Right lobe of liver (tissue), 6 donors: Measurements from ENCODE around the gene AGBL3. TPM values are rescaled to one million over a fixed set of nuclear protein-coding genes. Genes with fewer than 3 reads are reported as not detected.
"Not testable (repeated sequence)": the region's sequence is repeated elsewhere in the genome, so short reads cannot be mapped to it uniquely, and the experiment has no call there.

Source experiments
- ATAC-seq, 4 donors: fragments of 200-7000 bp; cut with Tn5 transposase; one replicate each; pipeline ENCODE4 v1.9.1; 2020; ENCODE audit warnings: mild to moderate bottlenecking in 4 of 4, moderate library complexity in 4 of 4
- DNase-seq, 3 donors: peaks; one replicate each; pipeline ENCODE4 v3.0.0-alpha.2; 2020
- H3K27ac ChIP-seq, 3 donors: fragments of 200-600 bp; one replicate each; pipeline ENCODE4 v1.8.0; 2022
- H3K27me3 ChIP-seq, 2 donors: fragments of 200-600 bp; one replicate each; pipeline ENCODE4 v1.8.0; 2022
- H3K36me3 ChIP-seq, 4 donors: fragments of 200-600 bp; sonication (generic) in 1 of 4; one replicate each; pipeline versions ENCODE4 v1.5.1 to v1.8.0; 2017 to 2022; ENCODE audit warnings: control low read depth in 1 of 4
- H3K4me1 ChIP-seq, 4 donors: fragments of 200-600 bp; sonication (generic) in 1 of 4; one replicate each; pipeline versions ENCODE4 v1.5.1 to v1.8.0; 2017 to 2022; ENCODE audit warnings: control low read depth in 1 of 4
- H3K4me3 ChIP-seq, 3 donors: fragments of 200-600 bp; one replicate each; pipeline ENCODE4 v1.8.0; 2022
- H3K9me3 ChIP-seq, 4 donors: fragments of 200-600 bp; sonication (generic) in 1 of 4; one replicate each; pipeline versions ENCODE4 v1.5.1 to v1.8.0; 2017 to 2022; ENCODE audit warnings: control low read depth in 1 of 4
- CTCF ChIP-seq, 4 donors: fragments of 200-600 bp in 3 of 4; fragments of 450-650 bp in 1 of 4; IDR thresholded peaks; one replicate each; pipeline versions ENCODE4 v1.5.1 to v1.8.0; 2016 to 2022; ENCODE audit warnings: antibody characterized with exemption in 4 of 4, mild to moderate bottlenecking in 2 of 4
- POLR2A ChIP-seq: fragments of 450-650 bp; IDR thresholded peaks from one replicate; pipeline ENCODE4 v1.6.1; 2017; ENCODE audit warnings: antibody characterized with exemption, mild to moderate bottlenecking
- WGBS: methylation state at CpG from one replicate; pipeline ENCODE4 v1.1.6; 2018; ENCODE audit warnings: low coverage, low lambda C conversion rate; ENCODE audit not compliant: insufficient coverage; ENCODE audit errors: missing lambda C conversion rate; 5-methylcytosine and 5-hydroxymethylcytosine counted together
- intact Hi-C, 2 donors: fragments of 100-400 bp; cut with DNase I; formaldehyde crosslinking; loops; one replicate each; pipeline versions ENCODE4 v1.11.2 to v1.14.1; 2022
- total RNA-seq, 6 experiments: library from RNA; depleted of rRNA in 2 of 6; stranded (reverse); fragments of >200 nt in 2 of 6; fragmentation: NEBNext Ultra II Directional in 3 of 6; extraction: Animal tissue kit (Norgen Biotek cat#: 25700) in 3 of 6; gene quantifications; one replicate each; pipeline versions ENCODE4 v1.1.0 to v1.2.4, GENCODE V29; 2016 to 2023
- donor health status: DM: no; HTN: yes; CAD: no.
- donor health status: DM: no; HTN: no; CAD: no.
- donor health status: DM: no; HTN: no; CAD: no.
- donor health status: DM: no; HTN: yes; CAD: no.
- donor health status: DM: no; HTN: yes; CAD: no.

AGBL3 gene
- total RNA-seq, 6 experiments from 2014 or later = 1.2 to 3.5 (median 2.2) TPM

DNA sequence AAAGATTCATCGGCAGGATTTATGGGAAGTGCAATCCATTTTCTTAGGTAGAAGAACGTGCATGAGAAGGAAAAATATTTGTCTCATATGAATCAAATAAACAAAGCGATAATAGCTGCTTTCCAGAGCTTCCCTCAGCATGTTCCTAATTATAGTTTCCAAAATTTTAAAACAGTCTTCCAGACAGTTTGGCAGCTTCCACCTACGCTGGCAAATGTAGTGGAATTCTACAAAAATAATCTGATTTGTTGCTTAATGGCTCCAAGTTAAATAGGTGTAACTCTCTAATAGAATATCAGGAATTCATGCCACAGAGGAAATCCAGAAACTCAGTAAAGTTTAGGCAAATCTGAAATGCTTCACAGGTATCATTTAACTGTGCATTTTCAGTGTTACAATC is 23.3 kb upstream of the AGBL3 start:
- DNase-seq = no peak
- no peaks in the 10 kb centered on the region for H3K27me3 ChIP-seq
- H3K9me3 ChIP-seq = no peaks in the 10 kb centered on the region
- H3K4me3 ChIP-seq = no peak overlapping the region
- H3K4me1 ChIP-seq = no peaks in the 10 kb centered on the region
- no peak overlapping the region for H3K27ac ChIP-seq
- no peak for TF ChIP-seq POLR2A
- TF ChIP-seq CTCF (IDR thresholded peaks at IDR 0.05) = no peak
- 78% methylated on average over 4 of the region's 4 CpGs for WGBS
- H3K36me3 ChIP-seq = peaks cover 0 to 93% (median 45%) of the 10 kb centered on the region in 4 donors
- intact Hi-C loops = no loop called here
- ATAC-seq = no peak

- TF ChIP-seq POLR2A = no peak
- TF ChIP-seq CTCF (IDR thresholded peaks at IDR 0.05) = no peak
These were observed 19.6 kb upstream of the AGBL3 start for GRCh38 chr7:134966691-134967090.

GRCh38 chr7:134968110-134968509 is 18.2 kb upstream of the AGBL3 start:
- Histone ChIP-seq H3K4me1 (no peaks in the 10 kb centered on the region), H3K36me3 (peaks cover 0 to 52% (median 20%) of the 10 kb centered on the region in 4 donors), H3K27me3 (no peaks in the 10 kb centered on the region), H3K4me3 (no peak overlapping the region), H3K9me3 (no peaks in the 10 kb centered on the region), H3K27ac (no peak overlapping the region)
- ATAC-seq = no peak
- WGBS = 93% methylated on average over 4 of the region's 4 CpGs
- TF ChIP-seq CTCF (IDR thresholded peaks at IDR 0.05) (no peak), POLR2A (no peak)
- DNase-seq = no peak
- intact Hi-C loops = no loop called here

More at GRCh38 chr7:134966691-134967090, 19.6 kb upstream of the AGBL3 start:
- DNase-seq (no peak), ATAC-seq (no peak)
- intact Hi-C loops = no loop called here
- H3K36me3 ChIP-seq = peaks cover 0 to 65% (median 23%) of the 10 kb centered on the region in 4 donors
- no peak overlapping the region for H3K27ac ChIP-seq
- no peaks in the 10 kb centered on the region for H3K4me1 ChIP-seq
- H3K4me3 ChIP-seq = no peak overlapping the region
- no peaks in the 10 kb centered on the region for H3K9me3 ChIP-seq
- H3K27me3 ChIP-seq = no peaks in the 10 kb centered on the region
- WGBS = 86% methylated on average over 2 of the region's 3 CpGs

- H3K4me3 ChIP-seq, H3K9me3 ChIP-seq, ATAC-seq, H3K27ac ChIP-seq, DNase-seq, intact Hi-C loops, H3K4me1 ChIP-seq, H3K36me3 ChIP-seq, H3K27me3 ChIP-seq: not testable (repeated sequence)
- WGBS = 100% methylated on average over 2 of the region's 3 CpGs
These were observed 4.7 kb upstream of the AGBL3 start for GRCh38 chr7:134981645-134982044.

- Histone ChIP-seq H3K36me3 (no peaks in the 10 kb centered on the region), H3K4me1 (peaks cover 0 to 6% (median 2%) of the 10 kb centered on the region in 4 donors), H3K4me3 (peak overlapping the region; percentile 61 to 79 (median 68)), H3K27me3 (no peaks in the 10 kb centered on the region), H3K9me3 (no peaks in the 10 kb centered on the region), H3K27ac (peak overlapping the region; percentile 89 to 92 (median 92))
- DNase-seq (no peak), ATAC-seq (no peak)
- intact Hi-C loops = no loop called here
- WGBS = 58% methylated on average over 7 of the region's 8 CpGs
- no peak for TF ChIP-seq CTCF (IDR thresholded peaks at IDR 0.05)
- no peak for TF ChIP-seq POLR2A
These were observed 380 bp upstream of the AGBL3 start for GRCh38 chr7:134985894-134986362.
